CD4-positive, alpha-beta T cell treated with Interleukin-15 for 1 hour (primary cell): ENCODE data around the gene XBP1.
"Not testable (repeated sequence)": the region's sequence is repeated elsewhere in the genome, so short reads cannot be mapped to it uniquely, and the experiment has no call there.

Experiments
- DNase-seq: peaks from one replicate; pipeline ENCODE4 v3.0.0-alpha.2; 2020

The XBP1 gene

GRCh38 chr22:28800308-28801041, at the start of gene XBP1:
TSS of gene XBP1 (minus strand) at chr22:28800569.
- peak; percentile 91 for DNase-seq

- no peak for DNase-seq
Observed at GRCh38 chr22:28846994-28847393, 46.6 kb upstream of the XBP1 start.

- not testable (repeated sequence) for DNase-seq
Observed at GRCh38 chr22:28844277-28844676, 43.9 kb upstream of the XBP1 start.

GRCh38 chr22:28843633-28844032, 43.3 kb upstream of the XBP1 start:
- no peak for DNase-seq

- no peak for DNase-seq
Observed at GRCh38 chr22:28841111-28841510, 40.7 kb upstream of the XBP1 start.

- DNase-seq: no peak
Observed at GRCh38 chr22:28838971-28839370, 38.6 kb upstream of the XBP1 start.

GRCh38 chr22:28837640-28838039, 37.3 kb upstream of the XBP1 start:
- no peak for DNase-seq

GRCh38 chr22:28835630-28836189, 35.3 kb upstream of the XBP1 start:
- no peak for DNase-seq

GRCh38 chr22:28833276-28833923, 33.0 kb upstream of the XBP1 start:
- DNase-seq: no peak

- no peak for DNase-seq
Observed at GRCh38 chr22:28832731-28833130, 32.4 kb upstream of the XBP1 start.

GRCh38 chr22:28831140-28832072, 31.0 kb upstream of the XBP1 start:
- DNase-seq: no peak

GRCh38 chr22:28830441-28830840, 30.1 kb upstream of the XBP1 start:
- no peak for DNase-seq

- DNase-seq: peak; percentile 77
Observed at GRCh38 chr22:28829358-28830181, 29.2 kb upstream of the XBP1 start.

GRCh38 chr22:28826921-28827320, 26.6 kb upstream of the XBP1 start:
- no peak for DNase-seq

GRCh38 chr22:28826430-28826829, 26.1 kb upstream of the XBP1 start:
- DNase-seq: not testable (repeated sequence)

- not testable (repeated sequence) for DNase-seq
Observed at GRCh38 chr22:28824455-28824854, 24.1 kb upstream of the XBP1 start.

- peak; percentile 27 for DNase-seq
Observed at GRCh38 chr22:28822930-28823551, 22.7 kb upstream of the XBP1 start.

- DNase-seq: no peak
Observed at GRCh38 chr22:28821452-28821851, 21.1 kb upstream of the XBP1 start.

GRCh38 chr22:28820885-28821284, 20.5 kb upstream of the XBP1 start:
- no peak for DNase-seq

- DNase-seq: no peak
Observed at GRCh38 chr22:28819253-28820096, 19.1 kb upstream of the XBP1 start.
